ENCODE data around the gene SEMA3F. TPM values are rescaled to one million over a fixed set of nuclear protein-coding genes. Genes with fewer than 3 reads are reported as not detected.
A peak's percentile ranks its signal among the peaks of the same experiment; 100 is the strongest.

The SEMA3F gene
- total RNA-seq, 6 donors from 2014 or later = 4.2 to 76.0 (median 27.5) TPM

DNA sequence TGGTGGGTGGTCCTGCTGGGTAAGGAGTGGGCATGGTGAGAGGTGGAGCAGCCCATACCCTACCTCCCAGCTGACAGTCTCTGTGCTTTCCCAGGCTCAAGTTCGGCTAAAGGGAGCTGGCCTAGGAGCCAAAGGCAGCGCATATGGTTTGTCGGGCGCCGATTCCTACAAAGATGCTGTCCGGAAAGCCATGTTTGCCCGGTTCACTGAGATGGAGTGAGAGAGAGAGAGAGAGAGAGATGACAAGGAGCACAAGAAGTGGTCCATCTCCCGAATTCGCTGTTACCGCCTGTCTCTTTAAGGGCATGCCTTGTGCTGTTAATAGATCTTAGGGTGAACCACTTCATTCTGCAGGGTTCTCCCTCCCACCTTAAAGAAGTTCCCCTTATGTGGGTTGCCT lies 36.9 kb upstream of the SEMA3F start:
- WGBS, 2 donors = 85 to 87% methylated on average over 3 to 10 of the region's 10 CpGs
- H3K9me3 ChIP-seq = no peaks in the 10 kb centered on the region
- TF ChIP-seq, protein P1, sequence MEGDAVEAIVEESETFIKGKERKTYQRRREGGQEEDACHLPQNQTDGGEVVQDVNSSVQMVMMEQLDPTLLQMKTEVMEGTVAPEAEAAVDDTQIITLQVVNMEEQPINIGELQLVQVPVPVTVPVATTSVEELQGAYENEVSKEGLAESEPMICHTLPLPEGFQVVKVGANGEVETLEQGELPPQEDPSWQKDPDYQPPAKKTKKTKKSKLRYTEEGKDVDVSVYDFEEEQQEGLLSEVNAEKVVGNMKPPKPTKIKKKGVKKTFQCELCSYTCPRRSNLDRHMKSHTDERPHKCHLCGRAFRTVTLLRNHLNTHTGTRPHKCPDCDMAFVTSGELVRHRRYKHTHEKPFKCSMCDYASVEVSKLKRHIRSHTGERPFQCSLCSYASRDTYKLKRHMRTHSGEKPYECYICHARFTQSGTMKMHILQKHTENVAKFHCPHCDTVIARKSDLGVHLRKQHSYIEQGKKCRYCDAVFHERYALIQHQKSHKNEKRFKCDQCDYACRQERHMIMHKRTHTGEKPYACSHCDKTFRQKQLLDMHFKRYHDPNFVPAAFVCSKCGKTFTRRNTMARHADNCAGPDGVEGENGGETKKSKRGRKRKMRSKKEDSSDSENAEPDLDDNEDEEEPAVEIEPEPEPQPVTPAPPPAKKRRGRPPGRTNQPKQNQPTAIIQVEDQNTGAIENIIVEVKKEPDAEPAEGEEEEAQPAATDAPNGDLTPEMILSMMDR (IDR thresholded peaks at IDR 0.05) = no peak
- TF ChIP-seq EP300 (IDR thresholded peaks at IDR 0.05) = no peak
- no peak for TF ChIP-seq POLR2A (IDR thresholded peaks at IDR 0.05)
- TF ChIP-seq POLR2AphosphoS5 (IDR thresholded peaks at IDR 0.05) = no peak
- ATAC-seq (ENCODE audit: low FRiP score in 2 of 2) (no peak), DNase-seq (no peak)
- H3K36me3 ChIP-seq = peaks cover 65 to 86% (median 77%) of the 10 kb centered on the region in 4 donors
- H3K27me3 ChIP-seq = no peaks in the 10 kb centered on the region
- no peak overlapping the region for H3K27ac ChIP-seq
- no peak overlapping the region for H3K4me3 ChIP-seq
- no peaks in the 10 kb centered on the region for H3K4me1 ChIP-seq

DNA sequence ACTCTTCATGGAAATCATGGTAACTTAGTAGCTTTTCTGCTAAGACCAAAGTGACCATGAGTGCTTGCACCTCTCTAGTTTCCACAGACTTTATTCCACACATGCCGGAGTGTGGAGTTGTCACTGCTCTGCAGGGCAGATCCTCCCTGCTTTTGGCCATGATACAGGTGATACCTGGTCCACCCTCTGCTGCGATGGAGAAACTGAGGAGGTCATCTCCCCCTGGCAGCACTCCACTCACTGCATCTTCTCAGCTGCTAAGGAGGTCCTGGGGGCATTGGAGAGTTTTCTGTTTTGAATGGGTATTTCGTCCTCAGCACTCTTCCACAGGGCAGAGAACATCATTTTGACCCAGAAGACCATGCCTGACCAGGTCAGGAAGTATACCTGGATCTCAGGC lies 35.3 kb upstream of the SEMA3F start:
- Histone ChIP-seq H3K36me3 (peaks cover 50 to 70% (median 62%) of the 10 kb centered on the region in 4 donors), H3K4me1 (peaks cover 5 to 12% (median 9%) of the 10 kb centered on the region in 4 donors), H3K9me3 (no peaks in the 10 kb centered on the region), H3K27ac (no peak overlapping the region), H3K4me3 (no peak overlapping the region), H3K27me3 (no peaks in the 10 kb centered on the region)
- no peak for TF ChIP-seq POLR2AphosphoS5 (IDR thresholded peaks at IDR 0.05)
- TF ChIP-seq, protein P1 (IDR thresholded peaks at IDR 0.05) = no peak
- no peak for TF ChIP-seq EP300 (IDR thresholded peaks at IDR 0.05)
- TF ChIP-seq POLR2A (IDR thresholded peaks at IDR 0.05) = no peak
- ATAC-seq (ENCODE audit: low FRiP score in 2 of 2) (no peak), DNase-seq (no peak)
- WGBS, 2 donors = 88 to 89% methylated on average over 3 of the region's 3 CpGs

DNA sequence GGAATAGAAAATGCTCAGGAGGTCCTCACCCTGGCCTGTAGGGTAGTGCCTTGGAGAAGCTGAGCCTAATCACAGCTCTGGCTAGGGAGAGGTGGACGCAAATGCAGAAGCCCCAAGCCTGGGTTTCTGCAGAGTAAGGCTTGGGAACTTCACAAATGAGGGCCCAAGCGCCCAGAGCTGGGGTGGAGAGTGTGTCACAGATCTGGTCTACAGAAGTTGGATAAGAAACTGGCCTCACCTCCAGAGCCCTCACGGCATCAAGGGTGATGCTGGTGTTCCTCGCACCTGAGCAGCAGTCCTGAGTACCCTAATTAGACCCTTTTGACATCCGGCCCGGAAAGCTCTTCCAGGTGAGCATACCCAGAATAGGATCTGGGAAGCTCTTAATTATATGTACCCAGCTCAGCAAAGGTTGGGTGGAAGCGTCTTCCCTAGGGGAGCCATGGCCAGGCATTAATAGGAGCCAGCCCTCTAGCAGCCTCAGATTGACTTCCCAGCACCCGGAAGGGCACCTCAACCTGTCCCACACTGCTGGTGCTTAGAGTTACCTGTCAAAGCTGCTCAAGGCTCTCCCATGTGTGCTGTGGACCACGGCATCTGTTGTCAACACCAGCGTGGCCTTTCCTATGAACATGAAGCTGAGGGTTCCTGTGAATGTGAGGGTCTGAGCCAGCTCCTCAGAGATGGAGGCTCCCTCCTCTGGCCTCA lies 34.6 kb upstream of the SEMA3F start:
- Histone ChIP-seq H3K4me3 (no peak overlapping the region), H3K27ac (no peak overlapping the region), H3K9me3 (no peaks in the 10 kb centered on the region), H3K27me3 (no peaks in the 10 kb centered on the region), H3K36me3 (peaks cover 42 to 63% (median 54%) of the 10 kb centered on the region in 4 donors), H3K4me1 (peaks cover 10 to 16% (median 13%) of the 10 kb centered on the region in 4 donors)
- ATAC-seq (ENCODE audit: low FRiP score in 2 of 2) (no peak), DNase-seq (no peak)
- WGBS, 2 donors = 80 to 95% methylated on average over 1 to 10 of the region's 10 CpGs
- TF ChIP-seq POLR2A (IDR thresholded peaks at IDR 0.05) = no peak
- TF ChIP-seq POLR2AphosphoS5 (IDR thresholded peaks at IDR 0.05) = no peak

DNA sequence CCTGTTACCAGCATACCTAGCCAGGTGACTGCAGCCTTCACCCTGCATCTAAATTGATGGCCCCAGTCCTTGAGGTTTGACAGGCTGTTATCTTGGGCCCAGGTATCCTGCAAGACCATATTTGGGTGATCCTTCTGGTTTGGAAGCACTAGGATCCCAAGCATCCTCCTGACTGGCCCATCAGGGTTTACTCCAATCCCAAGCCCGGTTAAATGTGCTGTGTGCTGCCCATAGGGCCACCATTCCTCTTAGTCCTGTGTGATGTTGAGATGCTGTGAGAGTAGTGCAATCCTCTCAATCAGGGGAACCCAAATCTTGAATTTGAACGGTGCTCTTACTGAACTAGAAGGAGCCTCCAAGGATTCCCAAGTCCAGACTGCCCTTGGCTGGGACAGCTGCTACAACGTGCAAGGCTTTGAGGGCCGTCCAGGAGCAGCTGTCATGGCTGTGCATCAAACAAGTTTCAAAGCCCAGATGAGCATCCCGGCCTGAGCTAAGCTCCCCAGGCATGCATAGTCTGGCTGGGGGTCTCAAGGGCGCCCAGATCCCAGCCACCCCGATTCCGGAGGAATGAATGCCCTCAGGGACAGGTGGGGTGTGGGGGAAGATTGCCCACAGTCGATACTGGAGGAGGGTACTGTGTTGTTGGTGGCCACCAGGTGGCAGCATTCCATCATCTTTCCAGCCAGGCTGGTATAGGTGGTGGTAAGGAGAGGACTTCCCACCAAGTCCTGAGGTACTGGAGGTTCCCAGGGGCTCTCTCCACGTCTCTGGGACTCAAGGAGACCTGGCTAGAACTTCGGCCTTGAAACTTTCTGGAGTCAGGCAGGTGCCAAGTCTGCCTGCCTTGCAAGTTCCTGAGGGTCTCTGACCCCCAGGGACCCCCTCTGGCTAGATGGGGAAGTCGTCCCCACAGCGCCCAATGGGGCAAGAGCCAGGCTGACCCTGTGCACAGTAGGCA lies 33.8 kb upstream of the SEMA3F start:
- peak in 1 of 2 donors; percentile 65 for DNase-seq
- peak; percentile 82 to 87 for ATAC-seq (ENCODE audit: low FRiP score in 2 of 2)
- peaks cover 12 to 23% (median 17%) of the 10 kb centered on the region in 4 donors for H3K4me1 ChIP-seq
- no peak overlapping the region for H3K27ac ChIP-seq
- TF ChIP-seq POLR2A (IDR thresholded peaks at IDR 0.05) (peak in 1 of 4 donors; percentile 10), POLR2AphosphoS5 (IDR thresholded peaks at IDR 0.05) (peak; percentile 14 to 56), EP300 (IDR thresholded peaks at IDR 0.05) (no peak)
- TF ChIP-seq, protein P1 (IDR thresholded peaks at IDR 0.05) = peak; percentile 73 to 92 (median 89)
- WGBS, 2 donors = 47 to 58% methylated on average over 8 to 11 of the region's 13 CpGs
- H3K9me3 ChIP-seq = no peaks in the 10 kb centered on the region
- H3K36me3 ChIP-seq = peaks cover 34 to 54% (median 46%) of the 10 kb centered on the region in 4 donors
- H3K27me3 ChIP-seq = no peaks in the 10 kb centered on the region
- H3K4me3 ChIP-seq = no peak overlapping the region

DNA sequence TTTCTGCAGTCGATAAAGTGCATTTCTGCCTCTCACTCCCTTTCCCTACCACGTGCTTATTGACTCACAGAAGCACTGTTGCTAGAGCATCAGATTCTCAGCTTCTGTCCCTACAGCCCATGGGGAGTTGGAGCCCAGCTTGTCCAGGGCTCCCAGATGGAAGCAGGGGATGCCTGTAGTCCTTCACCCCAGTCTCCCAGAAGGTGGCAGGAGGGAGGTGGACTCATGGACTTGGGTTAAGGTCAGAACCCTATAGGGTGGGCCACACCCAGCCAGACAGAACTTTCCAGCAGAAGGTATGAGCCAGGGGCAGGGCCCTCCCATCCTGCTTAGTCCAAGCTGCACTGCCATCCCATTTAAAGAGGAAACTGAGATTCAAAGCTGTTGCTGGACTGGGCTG lies 33.1 kb upstream of the SEMA3F start:
- 68 to 84% methylated on average over 2 of the region's 2 CpGs for WGBS, 2 donors
- DNase-seq (no peak), ATAC-seq (ENCODE audit: low FRiP score in 2 of 2) (no peak)
- Histone ChIP-seq H3K36me3 (peaks cover 27 to 47% (median 39%) of the 10 kb centered on the region in 4 donors), H3K4me1 (peaks cover 20 to 30% (median 24%) of the 10 kb centered on the region in 4 donors), H3K27me3 (no peaks in the 10 kb centered on the region), H3K4me3 (no peak overlapping the region), H3K27ac (no peak overlapping the region), H3K9me3 (no peaks in the 10 kb centered on the region)
- no peak for TF ChIP-seq POLR2A (IDR thresholded peaks at IDR 0.05)
- TF ChIP-seq EP300 (IDR thresholded peaks at IDR 0.05) = no peak
- TF ChIP-seq, protein P1 (IDR thresholded peaks at IDR 0.05) = no peak
- TF ChIP-seq POLR2AphosphoS5 (IDR thresholded peaks at IDR 0.05) = no peak

Measured in upper lobe of left lung (tissue), 6 donors.